Mucosa of gallbladder (tissue), 1 donor: ENCODE results near the gene NVL. TPM values are rescaled to one million over a fixed set of nuclear protein-coding genes. Genes with fewer than 3 reads are reported as not detected.

Experiments used
- DNase-seq: peaks from one replicate; pipeline ENCODE4 v3.0.0-alpha.2; 2020; ENCODE audit warnings: low spot score
- total RNA-seq: library from RNA; stranded (reverse); gene quantifications from one replicate; pipeline ENCODE4 v1.2.1, GENCODE V29; 2021
- donor health status: DM: no; HTN: no; CAD: no.

Gene NVL
- total RNA-seq, 1 donor from 2014 or later = 17.6 TPM

DNA sequence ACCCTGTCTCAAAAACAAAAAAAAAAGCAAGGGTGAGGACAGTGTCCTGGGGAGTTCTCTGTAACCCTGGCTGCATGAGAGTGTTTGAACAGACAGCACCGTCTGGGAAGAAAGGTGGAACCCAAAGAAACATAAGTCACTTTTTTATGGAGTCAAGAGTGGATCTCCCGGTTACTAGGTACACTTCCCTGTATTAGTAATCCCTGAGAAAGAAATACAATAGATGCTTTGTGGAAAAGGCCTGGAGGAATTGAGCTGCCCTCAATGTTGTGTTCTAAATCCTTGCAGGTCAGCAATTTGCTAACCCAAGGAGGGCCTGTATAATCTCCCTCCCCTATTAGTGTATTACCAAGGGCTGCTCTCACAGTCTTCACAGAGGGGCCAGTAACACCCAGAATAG lies 130.3 kb downstream of the NVL start:
- no peak for DNase-seq

DNA sequence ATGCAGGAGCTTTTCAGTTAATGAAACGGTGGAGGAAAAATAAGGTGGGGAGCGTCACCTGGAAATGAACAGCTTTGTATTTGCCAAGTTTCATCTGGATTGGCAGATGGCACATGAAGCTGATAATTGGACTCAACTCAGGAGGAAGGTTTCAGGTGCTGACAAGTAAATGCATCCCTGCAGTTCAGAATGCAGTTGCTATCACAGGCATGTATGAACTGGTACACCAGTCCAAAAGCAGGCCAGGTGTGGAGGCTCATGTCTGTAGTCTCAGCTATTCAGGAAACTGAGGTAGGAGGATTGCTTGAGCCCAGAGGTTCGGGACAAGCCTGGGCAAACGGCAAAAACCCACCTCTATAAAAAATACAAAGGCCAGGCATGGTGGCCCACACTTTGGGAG lies 131.4 kb downstream of the NVL start:
- no peak for DNase-seq

DNA sequence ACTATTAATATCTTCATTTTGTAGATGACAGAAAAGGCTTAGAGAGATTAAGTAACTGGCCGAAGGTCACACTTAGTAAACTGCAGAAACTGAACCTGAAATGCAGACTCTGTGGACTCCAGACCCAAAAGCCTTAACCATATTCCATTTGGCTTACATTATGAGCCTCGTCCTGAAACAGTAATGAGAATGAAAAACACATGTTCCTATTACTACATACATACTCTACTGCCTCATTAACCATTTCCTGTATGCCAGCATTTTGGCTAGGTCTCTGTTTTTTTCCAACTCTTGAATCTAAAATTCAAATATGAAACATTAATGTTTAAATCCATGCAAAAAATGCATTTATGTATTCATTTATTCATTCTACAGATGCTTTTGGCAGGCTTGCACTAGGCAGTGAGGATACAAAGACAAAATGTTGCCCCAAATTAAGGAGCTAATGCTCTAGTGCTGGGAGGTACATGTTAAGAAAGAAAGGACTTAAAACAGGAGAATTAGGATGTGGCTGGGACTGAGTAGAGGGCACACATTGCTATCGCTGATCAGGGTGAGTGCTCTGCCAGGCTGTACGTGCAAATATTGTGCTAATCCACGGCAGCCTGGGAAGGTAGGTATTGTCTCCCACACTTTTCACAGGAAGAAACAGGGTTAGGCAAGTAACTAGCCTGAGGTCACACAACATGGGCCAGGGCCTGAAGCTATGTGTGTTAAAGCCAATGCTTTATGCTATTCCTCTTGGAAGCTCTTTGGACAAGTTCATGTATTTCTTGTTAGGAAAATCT lies 133.0 kb downstream of the NVL start:
- no peak for DNase-seq

DNA sequence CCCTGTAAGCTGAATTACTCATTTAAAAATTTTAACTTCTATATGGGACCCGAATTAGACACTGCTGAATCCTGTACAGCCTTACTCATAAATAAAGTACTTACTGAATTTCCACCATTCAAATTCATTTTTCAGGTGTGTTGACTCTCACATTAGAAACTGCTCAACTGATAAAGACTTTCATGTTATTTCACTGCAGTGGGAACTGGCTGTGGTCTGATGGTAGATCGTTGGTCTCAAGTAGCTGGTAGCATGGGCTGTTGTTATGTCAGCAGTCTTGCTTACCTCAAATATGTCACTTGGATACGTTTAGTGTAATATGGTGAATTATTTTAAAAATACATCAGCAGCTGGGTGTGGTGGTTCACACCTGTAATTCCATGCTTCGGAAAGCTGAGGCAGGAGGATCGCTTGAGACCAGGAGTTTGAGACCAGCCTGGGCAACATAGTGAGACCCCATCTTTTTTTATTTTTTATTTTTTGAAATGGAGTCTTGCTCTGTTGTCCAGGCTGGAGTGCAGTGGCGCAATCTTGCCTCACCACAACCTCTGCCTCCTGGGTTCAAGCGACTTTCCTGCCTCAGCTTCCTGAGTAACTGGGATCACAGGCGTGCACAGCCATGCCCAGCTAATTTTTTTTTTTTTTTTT lies 136.5 kb downstream of the NVL start:
- DNase-seq = no peak

DNA sequence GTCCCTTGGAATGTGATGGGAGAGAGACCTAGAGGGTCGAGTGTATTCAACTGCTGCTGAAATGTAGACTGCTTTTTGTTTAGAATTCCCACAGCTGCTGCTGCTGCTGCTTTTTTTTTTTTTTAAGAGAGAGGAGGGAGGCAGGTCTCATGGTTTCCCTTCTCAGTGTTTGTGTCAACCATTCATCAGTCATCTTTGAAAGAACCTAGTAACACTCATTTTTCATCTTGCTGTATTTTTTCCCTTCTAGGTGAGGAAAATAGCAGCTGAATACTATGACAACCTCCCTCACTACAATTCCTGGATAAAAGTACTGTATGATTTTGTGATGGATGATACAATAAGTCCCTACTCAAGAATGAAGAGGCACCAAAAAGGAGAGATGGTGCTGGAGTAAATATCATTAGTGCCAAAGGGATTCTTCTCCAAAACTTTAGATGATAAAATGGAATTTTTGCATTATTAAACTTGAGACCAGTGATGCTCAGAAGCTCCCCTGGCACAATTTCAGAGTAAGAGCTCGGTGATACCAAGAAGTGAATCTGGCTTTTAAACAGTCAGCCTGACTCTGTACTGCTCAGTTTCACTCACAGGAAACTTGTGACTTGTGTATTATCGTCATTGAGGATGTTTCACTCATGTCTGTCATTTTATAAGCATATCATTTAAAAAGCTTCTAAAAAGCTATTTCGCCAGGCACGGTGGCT lies 137.7 kb downstream of the NVL start:
- DNase-seq = no peak

DNA sequence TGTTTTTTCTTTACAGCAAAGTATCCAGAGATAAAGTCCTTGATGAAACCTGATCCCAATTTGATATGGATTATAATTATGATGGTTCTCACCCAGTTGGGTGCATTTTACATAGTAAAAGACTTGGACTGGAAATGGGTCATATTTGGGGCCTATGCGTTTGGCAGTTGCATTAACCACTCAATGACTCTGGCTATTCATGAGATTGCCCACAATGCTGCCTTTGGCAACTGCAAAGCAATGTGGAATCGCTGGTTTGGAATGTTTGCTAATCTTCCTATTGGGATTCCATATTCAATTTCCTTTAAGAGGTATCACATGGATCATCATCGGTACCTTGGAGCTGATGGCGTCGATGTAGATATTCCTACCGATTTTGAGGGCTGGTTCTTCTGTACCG lies 140.4 kb downstream of the NVL start:
- no peak for DNase-seq

DNA sequence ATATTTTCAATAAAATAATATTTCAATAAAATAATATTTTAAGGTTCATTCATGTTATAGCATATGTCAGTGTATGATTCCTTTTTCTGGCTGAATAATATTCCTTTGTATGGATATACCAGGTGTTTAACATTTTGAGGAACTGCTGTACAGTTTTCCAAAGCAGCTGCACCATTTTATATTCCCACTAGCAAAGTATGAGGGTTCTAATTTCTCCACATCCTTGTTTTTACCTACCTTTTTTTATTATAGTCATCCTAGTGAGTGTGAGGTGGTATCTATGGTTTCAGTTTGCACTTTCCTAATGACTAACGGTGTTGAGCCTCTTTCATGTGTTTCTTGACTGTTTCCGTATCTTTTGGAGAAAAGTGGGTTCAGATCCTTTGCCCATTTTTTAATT lies 141.7 kb downstream of the NVL start:
- DNase-seq = no peak

DNA sequence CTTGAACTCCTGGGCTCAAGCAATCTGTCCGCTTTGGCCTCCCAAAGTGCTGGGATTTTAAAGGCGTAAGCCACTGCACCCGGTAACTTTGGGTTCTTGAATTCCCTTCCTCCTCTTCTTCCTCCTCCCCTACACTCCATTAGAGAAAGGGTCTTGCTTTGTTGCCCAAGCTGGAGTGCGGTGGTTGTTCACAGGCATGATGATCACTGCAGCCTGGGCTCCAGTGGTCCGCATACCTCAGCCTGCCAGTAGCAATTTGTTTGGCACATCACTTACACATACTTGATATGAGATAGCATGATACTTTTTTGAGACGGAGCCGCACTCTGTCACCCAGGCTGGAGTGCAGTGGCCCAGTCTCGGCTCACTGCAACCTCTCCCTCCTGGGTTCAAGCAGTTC lies 144.8 kb downstream of the NVL start:
- DNase-seq = no peak

DNA sequence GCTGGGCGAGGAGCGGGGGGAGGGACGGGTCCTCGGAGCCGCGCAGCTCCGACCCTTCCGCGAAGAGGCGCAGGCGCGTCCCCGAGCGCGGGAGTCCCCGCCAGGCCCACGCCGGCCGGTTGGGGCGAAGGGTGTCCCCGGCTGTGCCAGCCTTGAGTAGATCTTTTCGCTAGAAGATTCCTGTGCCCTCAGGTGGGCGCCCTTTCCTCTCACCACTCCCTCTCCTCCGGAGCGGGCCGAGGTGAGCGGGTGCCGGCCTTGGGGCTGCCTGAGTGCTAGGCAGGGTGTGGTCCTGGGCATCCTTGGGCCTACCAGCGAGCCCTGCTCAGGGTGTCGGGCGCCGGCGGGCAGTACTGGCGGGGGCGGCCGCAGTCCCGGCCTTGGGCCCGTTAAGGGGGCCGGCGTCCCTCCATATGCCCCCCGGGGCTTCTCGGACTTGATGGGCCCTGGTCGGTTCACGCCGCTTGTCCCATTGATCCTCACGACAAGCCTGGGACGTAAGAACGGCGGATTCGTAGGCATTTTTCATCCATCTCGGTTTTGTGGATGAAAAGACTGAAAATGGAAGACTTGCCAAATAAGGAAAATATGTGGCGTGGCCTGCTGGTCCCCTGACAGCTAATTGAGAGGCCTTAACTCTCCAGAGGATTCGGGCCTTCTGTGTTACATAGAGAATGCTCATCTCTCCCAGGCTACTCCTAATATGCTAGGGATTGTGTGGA lies 146.2 kb downstream of the NVL start:
- peak; percentile 25 for DNase-seq

DNA sequence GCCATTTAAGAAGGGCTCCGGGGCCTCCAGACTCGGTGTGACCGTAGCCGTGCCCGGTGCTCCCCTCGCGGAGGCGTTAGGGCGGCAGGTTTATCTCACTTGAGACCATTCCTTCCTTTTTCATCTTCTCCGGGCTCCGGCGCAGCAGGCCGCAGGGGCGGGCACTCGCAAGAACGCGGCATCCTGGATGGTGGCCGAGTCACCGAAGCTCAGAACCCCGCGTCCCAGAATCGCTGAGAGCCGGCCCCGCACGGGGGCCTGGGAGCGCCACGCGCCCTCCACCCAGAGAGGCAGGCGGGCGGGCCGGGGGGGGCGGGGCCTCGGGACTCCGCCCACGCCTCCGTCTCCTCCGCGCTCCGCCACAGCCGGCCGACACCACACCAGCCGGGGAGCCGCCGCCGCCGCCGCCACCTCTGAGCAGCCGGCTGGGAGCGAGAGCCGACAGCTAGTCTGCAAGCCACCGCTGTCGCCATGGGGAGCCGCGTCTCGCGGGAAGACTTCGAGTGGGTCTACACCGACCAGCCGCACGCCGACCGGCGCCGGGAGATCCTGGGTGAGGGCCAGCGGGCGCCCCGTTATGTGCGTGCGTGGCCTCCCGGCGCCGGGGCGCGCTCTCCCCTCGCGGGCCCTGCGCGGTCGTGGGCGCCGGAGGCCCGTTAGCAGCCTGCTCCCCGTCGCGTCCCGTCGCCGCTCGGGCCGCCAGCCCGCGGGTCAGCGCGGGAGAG lies 146.9 kb downstream of the NVL start, which contains the start of gene DEGS1:
DEGS1 (plus strand) TSS at position 375 of the 725 bp plus-strand sequence; CDS start at position 472, 97 bp downstream.
- peak; percentile 74 for DNase-seq

DNA sequence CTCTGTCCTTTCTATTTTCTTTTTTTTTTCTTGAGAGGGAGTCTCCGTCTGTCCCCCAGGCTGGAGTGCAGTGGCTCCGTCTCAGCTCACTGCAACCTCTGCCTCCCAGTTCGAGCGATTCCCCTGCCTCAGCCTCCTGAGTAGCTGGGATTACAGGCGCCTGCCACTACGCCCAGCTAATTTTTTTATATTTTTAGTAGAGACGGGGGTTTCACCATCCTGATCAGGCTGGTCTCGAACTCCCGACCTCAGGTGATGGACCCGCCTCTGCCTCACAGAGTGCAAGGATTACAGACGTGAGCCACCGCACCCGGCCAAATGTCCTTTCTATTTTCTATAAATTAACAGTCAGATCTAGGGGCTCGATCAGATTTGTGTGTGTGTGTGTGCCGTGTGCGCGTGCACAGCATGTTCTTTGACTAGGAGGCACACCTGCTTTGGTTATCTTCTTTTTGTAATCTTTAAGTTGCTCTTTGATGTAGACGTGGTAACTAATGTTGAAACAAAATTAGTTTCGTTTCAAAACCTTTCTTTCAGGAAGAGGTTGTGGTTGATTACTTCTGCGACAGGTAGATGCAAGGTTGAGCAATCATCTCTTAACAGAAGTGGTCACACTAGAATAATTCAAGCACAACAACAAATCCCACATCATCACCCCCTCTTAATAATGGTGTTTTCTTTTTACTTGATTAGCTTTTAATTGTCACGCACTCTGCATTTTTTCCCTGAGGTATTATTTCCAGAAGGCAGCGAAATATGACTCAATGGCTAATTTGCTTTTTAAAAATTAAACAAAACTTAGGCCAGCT lies 147.7 kb downstream of the NVL start:
- DNase-seq = no peak

DNA sequence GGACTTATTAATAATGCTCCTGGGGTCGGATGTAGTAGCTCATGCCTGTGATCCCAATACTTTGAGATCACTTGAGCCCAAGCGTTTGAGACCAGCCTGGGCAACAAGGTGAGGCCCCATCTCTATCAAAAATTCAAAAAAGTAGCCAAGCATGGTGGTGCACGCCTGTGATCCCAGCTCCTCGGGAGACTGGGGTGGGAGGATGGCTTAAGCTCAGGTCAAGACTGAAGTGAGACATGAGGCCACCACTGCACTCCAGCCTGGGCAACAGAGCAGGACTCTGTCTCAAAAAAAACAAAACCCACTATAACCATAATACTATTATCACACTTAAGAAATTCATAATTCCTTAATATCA lies 148.5 kb downstream of the NVL start:
- DNase-seq = no peak

DNA sequence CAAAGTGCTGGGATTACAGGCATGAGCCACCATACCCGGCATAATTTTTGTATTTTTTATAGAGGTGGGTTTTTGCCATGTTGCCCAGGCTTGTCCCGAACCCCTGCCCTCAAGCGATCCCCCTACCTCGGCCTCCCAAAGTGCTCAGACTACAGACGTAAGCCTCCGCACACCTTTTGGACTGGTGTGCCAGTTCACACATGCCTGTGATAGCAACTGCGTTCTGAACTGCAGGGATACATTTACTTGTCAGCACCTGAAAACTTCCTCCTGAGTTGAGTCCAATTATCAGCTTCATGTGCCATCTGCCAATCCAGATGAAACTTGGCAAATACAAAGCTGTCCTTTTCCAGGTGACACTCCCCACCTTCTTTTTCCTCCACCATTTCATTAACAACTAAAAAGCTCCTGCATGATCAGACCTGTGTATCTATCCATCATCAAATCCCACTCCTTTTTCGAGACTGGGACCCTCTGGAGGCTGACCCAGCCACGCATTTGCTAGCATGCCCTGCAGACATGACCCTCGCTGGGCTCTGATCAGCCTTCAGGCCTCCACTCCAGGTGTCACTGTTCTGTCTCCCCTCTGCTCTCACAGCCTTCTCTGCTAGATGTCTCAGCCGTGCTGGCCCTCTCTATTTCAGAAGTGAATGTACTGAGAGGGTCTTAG lies 149.1 kb downstream of the NVL start:
- no peak for DNase-seq

DNA sequence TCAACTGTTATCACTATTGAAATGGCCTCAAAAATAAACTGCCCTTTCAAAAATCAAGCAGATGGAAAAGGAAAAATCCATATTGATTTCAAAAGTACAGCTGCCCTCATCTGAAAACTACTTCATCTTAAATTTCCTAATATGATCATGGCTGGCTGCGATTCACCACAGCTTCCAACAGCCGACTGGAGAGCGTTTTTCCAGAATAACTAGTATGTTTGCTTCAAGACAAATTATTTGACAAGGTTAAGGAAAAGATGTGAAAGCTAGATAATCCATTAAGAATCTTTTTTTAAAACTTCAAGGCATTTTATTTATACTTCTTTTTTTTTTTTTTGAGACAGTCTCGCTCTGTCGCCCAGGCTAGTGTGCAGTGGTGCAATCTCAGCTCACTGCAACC lies 151.1 kb downstream of the NVL start:
- DNase-seq = no peak

DNA sequence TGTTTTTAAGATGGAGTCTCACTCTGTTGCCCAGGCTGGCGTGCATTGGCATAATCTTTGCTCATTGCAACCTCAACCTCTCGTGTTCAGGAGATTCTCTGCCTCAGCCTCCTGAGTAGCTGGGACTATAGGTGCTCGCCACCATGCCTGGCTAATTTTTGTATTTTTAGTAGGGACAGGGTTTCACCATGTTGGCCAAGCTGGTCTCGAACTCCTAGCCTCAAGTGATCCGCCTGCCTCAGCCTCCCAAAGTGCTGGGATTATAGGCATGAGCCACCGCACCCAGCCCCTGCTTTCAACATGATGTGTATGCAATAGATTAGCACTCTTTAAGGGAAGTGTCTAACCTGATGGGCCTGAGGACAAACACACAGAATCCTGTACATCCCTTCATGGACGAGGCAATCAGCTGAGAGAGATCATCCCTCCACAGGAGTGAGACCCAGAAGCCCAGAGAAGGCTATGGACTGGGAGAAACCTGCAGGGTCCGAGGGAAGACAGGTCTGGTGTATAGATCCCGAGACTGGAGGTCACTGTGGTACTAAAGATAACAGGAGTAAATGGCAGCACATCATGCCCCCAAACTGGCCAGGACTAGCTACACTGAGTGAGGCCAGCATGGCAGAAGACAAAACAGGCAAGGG lies 152.5 kb downstream of the NVL start:
- DNase-seq = no peak
